H9 (cell line): ENCODE data around the gene CBLN3. TPM values are rescaled to one million over a fixed set of nuclear protein-coding genes. Genes with fewer than 3 reads are reported as not detected.
A peak's percentile ranks its signal among the peaks of the same experiment; 100 is the strongest.

ENCODE experiments used
- DNase-seq: peaks from one replicate; pipeline ENCODE4 v3.0.0-alpha.2; 2017
- H2AFZ ChIP-seq: one replicate; pipeline ENCODE4 v1.6.1; 2013; ENCODE audit warnings: mild to moderate bottlenecking, low read length, control low read depth, moderate library complexity
- H2AK5ac ChIP-seq: 2 replicates; pipeline ENCODE4 v1.6.1; 2013; ENCODE audit warnings: low read length, control low read depth, mixed read lengths; ENCODE audit not compliant: insufficient read length
- H2BK120ac ChIP-seq: one replicate; pipeline ENCODE4 v1.6.1; 2013; ENCODE audit warnings: low read depth, mild to moderate bottlenecking, low read length, control low read depth, inconsistent platforms; ENCODE audit not compliant: poor library complexity, severe bottlenecking
- H2BK12ac ChIP-seq: 2 replicates; pipeline ENCODE4 v1.6.1; 2013; ENCODE audit warnings: low read length, control low read depth, mixed read lengths, low read depth; ENCODE audit not compliant: insufficient read length
- H2BK15ac ChIP-seq: 2 replicates; pipeline ENCODE4 v1.6.1; 2013; ENCODE audit warnings: low read depth, low read length, control low read depth
- H2BK20ac ChIP-seq: one replicate; pipeline ENCODE4 v1.6.1; 2013; ENCODE audit warnings: low read depth, mild to moderate bottlenecking, low read length, control low read depth, inconsistent platforms; ENCODE audit not compliant: poor library complexity, severe bottlenecking
- H2BK5ac ChIP-seq: 2 replicates; pipeline ENCODE4 v1.6.1; 2013; ENCODE audit warnings: low read length, control low read depth, mixed read lengths; ENCODE audit not compliant: insufficient read length
- H3K14ac ChIP-seq: 2 replicates; pipeline ENCODE4 v1.6.1; 2013; ENCODE audit warnings: low read length, control low read depth; ENCODE audit not compliant: insufficient read depth
- H3K18ac ChIP-seq: 2 replicates; pipeline ENCODE4 v1.6.1; 2013; ENCODE audit warnings: low read depth, mild to moderate bottlenecking, mixed read lengths, low read length, control low read depth; ENCODE audit not compliant: insufficient read length
- H3K23ac ChIP-seq: 2 replicates; pipeline ENCODE4 v1.6.1; 2013; ENCODE audit warnings: low read length, control low read depth, mixed read lengths, low read depth; ENCODE audit not compliant: insufficient read length
- H3K23me2 ChIP-seq: 2 replicates; pipeline ENCODE4 v1.6.1; 2013; ENCODE audit warnings: low read depth, mild to moderate bottlenecking, mixed read lengths, low read length, control low read depth; ENCODE audit not compliant: insufficient read length, poor library complexity, severe bottlenecking
- H3K27ac ChIP-seq: 2 replicates; pipeline ENCODE4 v1.5.1; 2013; ENCODE audit warnings: low read length, control low read depth, mixed read lengths, low read depth; ENCODE audit not compliant: insufficient read length
- H3K27me3 ChIP-seq: 2 replicates; pipeline ENCODE4 v1.6.1; 2013; ENCODE audit warnings: low read length, control low read depth, inconsistent platforms; ENCODE audit not compliant: insufficient read depth
- H3K4ac ChIP-seq: 2 replicates; pipeline ENCODE4 v1.6.1; 2013; ENCODE audit warnings: low read depth, mild to moderate bottlenecking, control low read depth, inconsistent platforms, low read length, moderate library complexity
- H3K4me1 ChIP-seq: 2 replicates; pipeline ENCODE4 v1.6.1; 2013; ENCODE audit warnings: low read length, control low read depth, inconsistent platforms; ENCODE audit not compliant: insufficient read depth
- H3K4me2 ChIP-seq: 2 replicates; pipeline ENCODE4 v1.6.1; 2013; ENCODE audit warnings: low read length, control low read depth, mixed read lengths; ENCODE audit not compliant: insufficient read length, insufficient read depth
- H3K56ac ChIP-seq: 2 replicates; pipeline ENCODE4 v1.6.1; 2013; ENCODE audit warnings: low read depth, mild to moderate bottlenecking, mixed read lengths, low read length, control low read depth; ENCODE audit not compliant: insufficient read length
- H3K79me1 ChIP-seq: 2 replicates; pipeline ENCODE4 v1.6.1; 2013; ENCODE audit warnings: low read depth, mild to moderate bottlenecking, moderate library complexity, low read length, control low read depth, inconsistent platforms; ENCODE audit not compliant: insufficient read depth, poor library complexity, severe bottlenecking
- H3K79me2 ChIP-seq: 2 replicates; pipeline ENCODE4 v1.6.1; 2013; ENCODE audit warnings: low read length, control low read depth, inconsistent platforms; ENCODE audit not compliant: insufficient read depth
- H3K9ac ChIP-seq: 2 replicates; pipeline ENCODE4 v1.6.1; 2013; ENCODE audit warnings: low read length, control low read depth, mixed read lengths; ENCODE audit not compliant: insufficient read length; ENCODE audit errors: extremely low read depth
- H3K9me3 ChIP-seq: one replicate; pipeline ENCODE4 v1.6.1; 2013; ENCODE audit warnings: low read depth, low read length, inconsistent platforms; ENCODE audit not compliant: control insufficient read depth
- H3T11ph ChIP-seq: one replicate; pipeline ENCODE4 v1.6.1; 2013; ENCODE audit warnings: mild to moderate bottlenecking, low read length, control low read depth, inconsistent platforms
- H4K20me1 ChIP-seq: one replicate; pipeline ENCODE4 v1.6.1; 2013; ENCODE audit not compliant: control insufficient read depth, insufficient read length, insufficient read depth
- H4K5ac ChIP-seq: 2 replicates; pipeline ENCODE4 v1.6.1; 2013; ENCODE audit warnings: low read depth, mild to moderate bottlenecking, mixed read lengths, low read length, control low read depth; ENCODE audit not compliant: insufficient read length
- H4K8ac ChIP-seq: replicated peaks from 2 replicates; pipeline ENCODE4 v1.6.1; 2013; ENCODE audit warnings: low read length, control low read depth, mixed read lengths, low read depth; ENCODE audit not compliant: insufficient read length
- H4K91ac ChIP-seq: 2 replicates; pipeline ENCODE4 v1.6.1; 2013; ENCODE audit warnings: low read depth, mild to moderate bottlenecking, moderate library complexity, mixed read lengths, low read length, control low read depth; ENCODE audit not compliant: insufficient read length
- H3K27ac Mint-ChIP-seq, 3 experiments: 2 replicates in 2 of 3; 3 replicates in 1 of 3; pipeline ENCODE4 v1.8.0; 2020 to 2021; ENCODE audit warnings: mixed read lengths in 3 of 3, mild to moderate bottlenecking in 1 of 3, moderate library complexity in 1 of 3
- H3K27me3 Mint-ChIP-seq: 2 replicates; pipeline ENCODE4 v1.8.0; 2021; ENCODE audit warnings: low read depth, mild to moderate bottlenecking, moderate library complexity, mixed read lengths
- H3K36me3 Mint-ChIP-seq, 3 experiments: 2 replicates in 2 of 3; 3 replicates in 1 of 3; pipeline ENCODE4 v1.8.0; 2020 to 2021; ENCODE audit warnings: low read depth in 3 of 3, mixed read lengths in 3 of 3; ENCODE audit not compliant: insufficient read depth in 1 of 3
- H3K4me1 Mint-ChIP-seq, 2 experiments: 2 replicates each; pipeline ENCODE4 v1.8.0; 2020; ENCODE audit warnings: mixed read lengths in 2 of 2
- H3K4me3 Mint-ChIP-seq, 2 experiments: 2 replicates in 1 of 2; 3 replicates in 1 of 2; pipeline ENCODE4 v1.8.0; 2020 to 2021; ENCODE audit warnings: mild to moderate bottlenecking in 2 of 2, mixed read lengths in 2 of 2, moderate library complexity in 1 of 2
- H3K9me3 Mint-ChIP-seq, 2 experiments: 2 replicates in 1 of 2; 3 replicates in 1 of 2; pipeline ENCODE4 v1.8.0; 2020; ENCODE audit warnings: mild to moderate bottlenecking in 2 of 2, mixed read lengths in 2 of 2, moderate library complexity in 1 of 2
- CTCF ChIP-seq: fragments of 200-600 bp; sonication (generic); conservative IDR thresholded peaks from 3 replicates; pipeline ENCODE4 v1.8.0; 2021; ENCODE audit warnings: antibody characterized with exemption, mild to moderate bottlenecking
- WGBS: extraction: QIAGEN DNeasy Blood & Tissue Kit; methylation state at CpG from one replicate; pipeline ENCODE4 v1.1.7; 2013; ENCODE audit warnings: missing lambda C conversion rate, low lambda C conversion rate, mixed read lengths; ENCODE audit not compliant: insufficient read length; ENCODE audit errors: extremely low coverage; 5-methylcytosine and 5-hydroxymethylcytosine counted together
- total RNA-seq: library from RNA; stranded (reverse); gene quantifications from 2 replicates; pipeline ENCODE4 v1.2.1, GENCODE V29; 2021

Gene CBLN3
- total RNA-seq, 1 experiment from 2014 or later, result 0.39 TPM

GRCh38 chr14:24399447-24399822 lies 30.0 kb downstream of the CBLN3 start:
- no peak for TF ChIP-seq CTCF
- DNase-seq, result no peak
- Histone ChIP-seq H3K27ac (no peak overlapping the region), H3K18ac (no peak overlapping the region), H4K8ac (no peak overlapping the region), H2BK20ac (no peak overlapping the region), H3K27me3 (no peaks in the 10 kb centered on the region), H3K4ac (no peak overlapping the region), H2AK5ac (no peak overlapping the region), H2BK12ac (no peak overlapping the region), H3K9me3 (no peaks in the 10 kb centered on the region), H4K91ac (no peak overlapping the region), H3T11ph (no peak overlapping the region), H3K4me1 (no peaks in the 10 kb centered on the region; the same call in 1 of the 2 replicates), H3K23me2 (peaks cover 5% of the 10 kb centered on the region), H2BK15ac (no peak overlapping the region), H2BK5ac (no peak overlapping the region), H2AFZ (no peak overlapping the region), H3K9ac (peak overlapping the region; percentile 26), H4K5ac (no peak overlapping the region), H3K14ac (no peak overlapping the region; the same call in 1 of the 2 replicates), H2BK120ac (no peak overlapping the region), H4K20me1 (no peaks in the 10 kb centered on the region), H3K4me2 (peak overlapping the region; percentile 65), H3K23ac (no peak overlapping the region), H3K56ac (no peak overlapping the region), H3K79me2 (no peaks in the 10 kb centered on the region), H3K79me1 (no peaks in the 10 kb centered on the region)
- Mint-ChIP-seq H3K27ac (peak overlapping the region in 1 of 3 experiments; percentile 60; a peak in 1 of 7 replicates), H3K27me3 (peaks cover 17% of the 10 kb centered on the region), H3K9me3 (no peaks in the 10 kb centered on the region), H3K4me1 (peaks cover 54 to 60% of the 10 kb centered on the region in 2 experiments), H3K36me3 (0 out of 7 replicates have a peak, but pooled peaks cover 0 to 5% (median 0%) of the 10 kb centered on the region in 3 experiments), H3K4me3 (peak overlapping the region; percentile 79 to 89)
- WGBS, result no CpG with 5 or more reads among the region's 8 CpGs
